Suprapubic skin (tissue), 4 donors: ENCODE measurements around the gene TMTC2.

Experiments
- EP300 ChIP-seq: sonication (generic); formaldehyde crosslinking; IDR thresholded peaks from one replicate; pipeline ENCODE4 v1.6.1; 2017; ENCODE audit warnings: antibody characterized with exemption
- POLR2AphosphoS5 ChIP-seq, 3 donors: sonication (generic); formaldehyde crosslinking; IDR thresholded peaks; one replicate each; pipeline ENCODE4 v1.6.1; 2017; ENCODE audit warnings: antibody characterized with exemption in 3 of 3
- TF ChIP-seq, protein P1 (sequence below), 2 donors: fragments of 200-600 bp in 1 of 2; fragments of 450-650 bp in 1 of 2; sonication (generic) in 1 of 2; IDR thresholded peaks; one replicate each; pipeline ENCODE4 v1.5.1; 2016 to 2019; ENCODE audit warnings: antibody characterized with exemption in 2 of 2, mild to moderate bottlenecking in 1 of 2, moderate library complexity in 1 of 2

DNA sequence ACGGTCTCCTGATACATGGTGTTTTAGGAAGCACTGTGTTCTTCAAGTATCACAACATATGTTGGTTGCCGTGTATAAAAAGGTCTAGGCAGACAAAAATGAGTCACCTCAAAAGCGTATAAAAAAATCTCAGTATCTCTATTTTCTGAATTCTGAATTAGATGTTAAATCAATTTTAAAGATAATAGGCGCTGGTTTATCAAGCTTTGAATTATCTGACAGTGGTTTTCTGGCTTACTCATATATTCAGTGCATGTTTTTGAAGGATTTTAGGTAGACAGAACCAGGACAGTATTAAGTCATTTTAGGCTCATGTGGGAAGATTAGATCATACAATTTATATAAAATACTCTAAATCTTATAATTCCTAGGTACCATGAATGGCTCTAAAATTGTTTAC is 110.8 kb downstream of the TMTC2 start:
- TF ChIP-seq EP300 (no peak), POLR2AphosphoS5 (IDR thresholded peaks at IDR 0.05) (no peak)
- TF ChIP-seq, protein P1, sequence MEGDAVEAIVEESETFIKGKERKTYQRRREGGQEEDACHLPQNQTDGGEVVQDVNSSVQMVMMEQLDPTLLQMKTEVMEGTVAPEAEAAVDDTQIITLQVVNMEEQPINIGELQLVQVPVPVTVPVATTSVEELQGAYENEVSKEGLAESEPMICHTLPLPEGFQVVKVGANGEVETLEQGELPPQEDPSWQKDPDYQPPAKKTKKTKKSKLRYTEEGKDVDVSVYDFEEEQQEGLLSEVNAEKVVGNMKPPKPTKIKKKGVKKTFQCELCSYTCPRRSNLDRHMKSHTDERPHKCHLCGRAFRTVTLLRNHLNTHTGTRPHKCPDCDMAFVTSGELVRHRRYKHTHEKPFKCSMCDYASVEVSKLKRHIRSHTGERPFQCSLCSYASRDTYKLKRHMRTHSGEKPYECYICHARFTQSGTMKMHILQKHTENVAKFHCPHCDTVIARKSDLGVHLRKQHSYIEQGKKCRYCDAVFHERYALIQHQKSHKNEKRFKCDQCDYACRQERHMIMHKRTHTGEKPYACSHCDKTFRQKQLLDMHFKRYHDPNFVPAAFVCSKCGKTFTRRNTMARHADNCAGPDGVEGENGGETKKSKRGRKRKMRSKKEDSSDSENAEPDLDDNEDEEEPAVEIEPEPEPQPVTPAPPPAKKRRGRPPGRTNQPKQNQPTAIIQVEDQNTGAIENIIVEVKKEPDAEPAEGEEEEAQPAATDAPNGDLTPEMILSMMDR (IDR thresholded peaks at IDR 0.05), result no peak
